ENCODE data around the gene NR4A1. TPM values are rescaled to one million over a fixed set of nuclear protein-coding genes. Genes with fewer than 3 reads are reported as not detected.
"Not testable (repeated sequence)": the region's sequence is repeated elsewhere in the genome, so short reads cannot be mapped to it uniquely, and the experiment has no call there.

The NR4A1 gene
- total RNA-seq, 1 donor from 2014 or later = 1.1 TPM

- no peak for DNase-seq (ENCODE audit: low read depth, low spot score)
These were observed 45.2 kb downstream of the NR4A1 start for GRCh38 chr12:52096332-52097044.

DNA sequence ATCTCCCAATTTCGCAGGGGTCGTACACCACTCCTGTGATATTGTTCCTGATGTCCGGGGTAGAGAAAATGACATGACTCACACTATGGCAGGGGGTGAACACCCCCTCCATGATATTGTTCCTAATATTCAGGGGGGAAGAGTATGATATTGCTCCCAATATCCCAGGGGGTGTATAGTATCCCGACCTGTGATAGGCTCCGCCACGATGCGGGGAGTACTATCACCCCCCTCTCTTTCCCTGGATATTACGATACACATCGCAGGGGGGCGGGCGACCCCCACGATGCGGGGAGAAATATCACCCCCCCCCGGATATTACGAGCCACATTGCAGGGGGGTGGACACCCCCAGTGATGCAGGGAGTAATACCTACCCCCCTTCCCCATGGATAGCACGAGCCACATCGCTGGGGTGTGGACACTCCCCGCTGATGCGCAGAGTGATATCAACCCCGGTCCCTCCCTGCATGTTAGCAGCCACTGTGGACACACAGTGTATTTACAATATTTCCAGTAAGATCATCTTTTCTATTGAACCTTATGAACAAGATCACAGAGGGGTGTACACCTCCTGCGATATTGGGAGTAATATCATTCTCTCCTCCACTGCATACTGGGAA lies 45.9 kb downstream of the NR4A1 start:
- DNase-seq (ENCODE audit: low read depth, low spot score) = no peak

DNA sequence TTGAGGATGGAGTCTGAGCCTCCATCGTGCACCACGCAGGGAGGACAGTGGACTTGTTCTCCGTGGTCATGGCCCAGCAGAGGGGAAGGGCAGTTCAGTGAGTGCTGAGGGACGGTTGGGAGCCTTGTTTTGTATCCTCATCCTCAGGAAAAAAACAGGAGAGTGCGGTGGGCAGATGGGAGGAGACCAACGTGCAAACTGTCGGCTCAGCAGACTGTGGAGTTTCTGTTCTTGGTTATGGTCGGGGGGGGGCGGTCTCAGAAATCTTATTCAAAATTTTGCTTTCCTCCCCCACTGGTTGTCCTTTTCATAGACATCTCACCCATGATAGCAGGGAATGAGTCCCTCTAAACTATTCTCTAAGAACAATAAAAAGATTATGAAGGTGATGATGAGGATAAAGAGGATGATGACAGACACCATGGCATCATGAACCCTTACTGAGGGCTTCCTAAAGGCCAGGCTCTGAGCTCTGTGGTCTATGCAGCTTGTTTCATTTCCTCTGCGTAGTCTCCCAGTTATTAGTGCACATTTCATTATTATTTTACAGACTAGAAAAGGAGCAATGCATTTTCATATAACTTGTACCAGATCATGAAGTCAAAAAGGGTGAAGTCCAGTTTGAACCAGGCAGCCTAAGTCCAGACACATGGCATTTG lies 53.3 kb downstream of the NR4A1 start:
- DNase-seq (ENCODE audit: low read depth, low spot score) = not testable (repeated sequence)

Other genes with a start within 250 kb of the NR4A1 start
- 0.18 and 0.53 TPM in 2 replicates for gene FIGNL2, start 202.7 kb upstream of the NR4A1 start, total RNA-seq
- 0.07 and 0.20 TPM in 2 replicates for gene ANKRD33, start 163.3 kb upstream of the NR4A1 start, total RNA-seq
- gene ACVRL1, start 143.9 kb upstream of the NR4A1 start, total RNA-seq = 439 and 664 TPM in 2 replicates
- gene ACVR1B, start 99.7 kb upstream of the NR4A1 start, total RNA-seq = 20.5 and 23.6 TPM in 2 replicates
- 42.7 and 42.8 TPM in 2 replicates for gene TAMALIN, start 44.5 kb upstream of the NR4A1 start, total RNA-seq
- 70.2 and 92.9 TPM in 2 replicates for gene ATG101, start 18.5 kb downstream of the NR4A1 start, total RNA-seq
- 0.07 and 0.21 TPM in 2 replicates for gene SMIM41, start 28.3 kb downstream of the NR4A1 start, total RNA-seq
- gene KRT80, start 140.6 kb downstream of the NR4A1 start, total RNA-seq = 2.0 and 4.9 TPM in 2 replicates
- 288 and 399 TPM in 2 replicates for gene KRT7, start 181.8 kb downstream of the NR4A1 start, total RNA-seq
- 0.07 TPM in 1 of 2 replicates, not detected in the other for gene KRT86, start 223.2 kb downstream of the NR4A1 start, total RNA-seq
- not detected in 2 replicates for gene KRT81, start 240.1 kb downstream of the NR4A1 start, total RNA-seq

Data from pulmonary artery endothelial cell (primary cell).